GM21786 (cell line): ENCODE measurements around the gene GPR137.

Experiments
- ATAC-seq: cut with Tn5 transposase; IDR thresholded peaks from one replicate; pipeline ENCODE4 v1.9.1; 2021; ENCODE audit not compliant: unreplicated experiment

The GPR137 gene

DNA sequence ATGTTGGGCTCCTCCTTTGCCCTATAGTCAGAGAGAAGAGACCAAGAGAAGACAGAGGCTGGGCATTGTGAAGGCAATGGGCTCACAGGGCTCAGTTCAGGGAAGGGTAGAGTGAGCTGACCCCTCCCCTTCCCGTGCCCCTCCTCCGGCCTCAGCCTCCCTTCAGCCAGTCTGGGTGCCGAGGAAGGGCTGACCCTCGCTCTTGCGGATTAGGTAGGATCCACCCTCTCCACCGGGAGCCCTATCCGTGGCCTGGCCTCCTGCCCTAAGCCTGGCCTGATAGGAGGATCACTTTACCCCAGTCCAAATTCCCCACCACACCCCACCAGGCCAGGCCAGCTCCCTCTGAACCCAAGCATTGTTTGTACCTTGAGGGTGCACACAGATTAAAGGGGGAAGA lies 37.1 kb upstream of the GPR137 start:
- ATAC-seq = no peak

DNA sequence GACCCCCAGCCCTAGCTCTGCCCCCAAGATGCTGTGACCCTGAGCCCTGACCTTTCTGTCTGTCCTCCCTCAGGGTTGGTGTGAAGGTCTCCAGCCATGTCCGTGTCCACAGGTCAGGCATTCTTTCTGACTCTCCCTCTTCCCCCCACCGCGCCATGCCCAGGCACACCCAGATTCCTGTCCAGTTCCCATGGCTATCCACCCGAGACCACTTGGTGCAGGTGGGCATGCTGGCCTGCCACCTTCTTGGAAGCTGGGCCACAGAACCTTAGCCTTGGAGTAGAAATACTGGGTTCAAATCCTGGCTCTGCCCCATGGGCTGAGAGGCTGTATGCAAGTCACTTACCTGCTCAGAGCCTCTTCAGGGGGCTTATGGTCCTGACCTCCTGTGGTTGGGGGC lies 36.6 kb upstream of the GPR137 start:
- no peak for ATAC-seq

DNA sequence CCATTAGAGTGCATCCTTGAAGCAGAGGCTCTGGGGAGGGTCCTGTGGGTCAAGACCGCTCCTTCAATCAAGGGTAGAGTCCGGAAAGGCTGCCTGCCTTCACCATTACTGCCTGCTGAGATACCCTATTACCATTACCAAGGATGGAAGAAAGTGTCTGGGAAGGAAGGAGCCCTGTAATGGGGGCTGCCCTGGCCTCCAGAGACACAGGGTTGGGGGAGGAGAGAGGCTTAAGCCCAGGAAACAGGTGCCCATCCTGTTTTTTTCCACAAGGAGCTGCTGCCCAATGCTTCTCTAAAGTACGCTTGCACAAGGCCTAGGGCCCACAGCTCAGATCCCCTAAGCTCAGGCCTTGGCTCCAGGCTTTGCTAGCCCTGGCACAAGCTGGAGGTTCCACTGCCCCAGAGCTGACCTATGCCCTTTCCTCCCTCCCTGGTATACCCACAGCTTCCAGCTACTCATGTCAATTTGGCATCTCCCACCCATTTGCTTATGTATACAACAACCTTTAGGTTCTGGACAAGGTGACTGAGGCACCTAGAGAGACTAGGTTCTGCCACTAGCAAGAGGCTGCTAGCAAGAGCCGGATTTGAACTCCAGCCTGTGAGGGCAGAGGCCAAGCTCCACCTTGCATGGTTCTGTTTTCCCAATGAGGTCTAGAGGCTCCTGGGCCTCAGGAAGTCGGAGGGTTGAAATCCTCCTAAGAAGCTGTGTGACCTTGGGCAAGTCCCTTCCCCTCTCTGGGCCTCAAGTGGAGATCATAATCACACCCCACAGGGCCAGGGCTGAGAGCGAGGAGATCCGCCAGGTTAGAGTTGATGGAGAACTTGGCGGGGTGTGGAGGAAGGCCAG lies 35.9 kb upstream of the GPR137 start:
- ATAC-seq = no peak

DNA sequence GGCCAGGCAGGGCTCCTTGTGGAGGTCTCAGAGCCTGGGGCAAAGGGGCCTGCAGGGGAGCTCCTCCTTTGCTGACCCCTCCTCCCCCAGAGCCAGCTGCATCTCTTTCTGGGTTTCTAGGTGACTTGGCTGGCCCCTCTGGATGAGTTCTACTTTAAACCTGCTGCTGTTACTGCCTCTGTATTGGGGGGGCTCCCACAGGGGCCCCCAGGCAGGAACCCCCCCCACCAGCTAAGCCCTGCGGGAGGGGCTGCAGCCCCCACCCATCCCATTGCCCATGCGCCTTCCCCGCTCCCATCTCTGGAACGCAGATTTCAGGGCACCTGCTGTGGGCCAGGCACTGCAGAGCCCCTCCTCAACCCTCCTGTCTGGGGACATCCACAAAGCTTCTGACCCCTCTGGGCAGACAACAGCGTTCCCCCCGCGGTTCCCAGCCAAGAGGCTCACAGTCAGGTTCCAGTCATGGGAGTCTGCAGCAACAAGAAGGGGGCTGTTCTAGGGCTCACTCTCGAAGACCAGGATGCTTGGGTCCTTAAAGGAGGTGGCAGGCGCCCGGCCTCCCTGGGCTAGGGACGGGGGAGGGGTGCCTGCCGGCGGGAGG lies 35.1 kb upstream of the GPR137 start:
- no peak for ATAC-seq

DNA sequence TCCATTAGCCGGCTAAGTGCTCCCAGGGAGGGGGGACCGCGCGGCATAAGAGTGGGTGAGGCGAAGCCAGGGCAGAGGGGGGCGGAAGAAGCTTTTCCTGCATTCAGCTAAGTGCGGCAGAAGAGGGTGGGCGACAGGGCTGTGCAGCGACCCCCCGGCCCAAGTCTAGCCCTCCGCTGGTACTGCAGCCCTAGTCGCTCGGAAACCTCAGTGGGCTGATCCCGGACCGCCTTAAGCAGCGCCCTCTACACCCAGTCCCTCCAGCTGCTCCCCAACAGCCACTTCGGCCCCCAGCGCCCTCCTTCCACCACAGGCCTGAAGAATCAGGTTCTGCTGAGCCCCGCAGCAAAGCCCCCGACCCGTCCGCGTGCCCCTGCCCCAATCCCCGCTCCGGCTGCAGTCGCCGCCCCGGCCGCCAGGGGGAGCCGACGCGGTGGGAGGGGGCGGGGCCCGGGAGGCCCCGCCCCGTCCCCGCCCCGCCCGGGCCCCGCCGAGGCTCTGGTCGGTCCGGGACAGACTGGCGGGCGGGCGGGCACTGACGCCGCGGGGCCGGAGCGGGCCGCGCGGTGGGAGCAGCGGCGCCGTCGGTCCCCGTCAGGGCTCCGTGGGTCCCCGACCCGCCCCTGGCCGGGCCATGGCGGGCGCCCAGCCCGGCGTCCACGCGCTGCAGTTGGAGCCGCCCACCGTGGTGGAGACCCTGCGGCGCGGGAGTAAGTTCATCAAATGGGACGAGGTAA lies 34.5 kb upstream of the GPR137 start, which contains the start of gene PLCB3:
Gene PLCB3 (plus strand): TSS at position 515 of the 737 bp plus-strand sequence. CDS start 120 bp downstream, at position 635.
- no peak for ATAC-seq

DNA sequence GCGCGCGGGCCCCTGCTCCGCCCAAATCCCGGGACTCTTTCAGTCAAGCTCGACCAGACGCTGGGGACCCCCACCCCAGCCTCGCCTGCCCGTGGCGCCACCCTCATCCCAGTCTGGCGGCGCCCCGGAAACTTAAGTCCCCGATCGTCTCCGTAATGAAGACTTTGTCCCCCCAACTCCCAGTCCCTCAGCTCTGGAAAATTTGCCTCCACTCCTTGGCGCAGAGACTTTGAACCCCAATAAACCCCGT lies 34.0 kb upstream of the GPR137 start:
- ATAC-seq = no peak

DNA sequence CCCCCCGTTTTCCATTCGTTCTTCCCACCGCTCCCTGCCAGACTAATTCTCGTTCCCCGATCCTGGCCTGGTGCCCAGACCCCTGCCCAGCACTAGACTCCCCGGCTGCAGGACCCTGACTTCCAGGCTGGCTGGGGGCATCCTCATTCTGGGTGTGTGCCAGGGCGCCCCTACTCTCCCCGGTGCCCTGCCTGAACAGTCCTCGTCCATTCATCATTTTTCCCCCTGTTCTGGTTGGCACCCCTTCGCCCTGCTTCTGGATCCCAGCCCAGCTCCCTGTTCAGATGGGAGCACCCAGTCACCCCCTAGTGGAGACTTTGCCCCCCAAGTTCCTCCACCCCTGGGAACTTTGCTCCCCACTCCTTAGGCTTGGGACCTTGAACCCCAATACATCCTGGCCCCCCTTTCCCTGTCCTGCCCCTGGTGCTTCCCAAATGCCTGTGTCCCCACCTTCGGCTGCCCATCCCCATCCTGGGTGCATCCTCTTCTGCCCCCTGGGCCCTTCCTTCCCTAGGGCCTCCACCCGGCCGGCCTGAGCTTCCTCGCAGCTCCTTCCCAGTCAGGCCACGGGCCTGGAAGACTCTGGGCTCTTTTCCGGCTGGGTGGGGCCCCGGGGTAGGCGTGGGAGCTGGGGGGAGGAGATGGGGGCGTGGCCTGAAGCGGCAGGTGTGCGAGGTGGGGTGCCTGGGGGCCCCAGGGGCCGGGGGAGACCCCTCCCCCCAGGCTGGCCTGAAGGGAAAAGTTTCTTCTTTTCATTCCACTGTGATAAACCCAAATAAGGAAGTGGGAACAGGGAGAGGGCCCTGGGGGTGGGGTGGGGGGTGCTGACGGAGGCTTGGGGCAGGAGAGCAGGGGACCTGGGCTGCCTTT lies 33.4 kb upstream of the GPR137 start:
- ATAC-seq = no peak

DNA sequence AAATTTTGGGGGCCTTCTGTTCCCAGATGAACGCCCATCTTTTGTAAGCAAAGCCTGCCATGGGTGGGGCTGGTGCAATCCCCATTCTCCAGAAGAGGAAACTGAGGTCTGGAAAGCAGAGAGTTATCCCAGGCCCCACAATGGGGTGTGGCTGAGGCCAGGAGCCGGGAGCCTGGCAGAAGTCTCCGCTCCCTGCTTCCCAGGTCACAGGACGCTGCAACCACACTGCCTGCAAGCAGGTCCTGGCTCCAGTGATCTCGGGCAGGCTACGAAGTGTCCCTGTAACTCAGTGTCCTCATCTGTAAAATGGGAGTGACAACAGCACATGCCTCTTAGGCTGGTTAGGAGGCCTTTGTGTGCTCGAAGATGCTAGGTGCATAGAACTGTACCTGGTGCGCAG lies 32.6 kb upstream of the GPR137 start:
- no peak for ATAC-seq

DNA sequence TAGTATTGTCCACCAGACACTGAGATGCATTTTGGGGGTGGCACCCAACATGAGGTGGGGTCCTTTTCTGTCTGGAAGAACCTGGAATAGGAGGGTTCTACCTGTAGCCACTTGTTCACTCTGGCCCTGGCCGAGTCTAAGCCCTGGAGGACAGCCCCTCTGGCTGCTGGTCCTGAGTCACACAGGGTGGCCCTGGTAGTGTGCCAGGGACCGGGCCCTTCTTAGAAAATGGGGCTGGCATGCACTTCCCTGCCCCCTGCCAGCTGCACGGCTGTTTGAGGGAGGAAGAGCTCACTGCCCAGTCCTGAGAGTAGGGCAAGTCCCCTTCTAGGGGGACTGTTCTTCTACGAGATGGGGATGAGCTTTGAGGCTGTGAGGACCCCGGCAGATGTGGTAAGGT lies 32.2 kb upstream of the GPR137 start:
- ATAC-seq = no peak

DNA sequence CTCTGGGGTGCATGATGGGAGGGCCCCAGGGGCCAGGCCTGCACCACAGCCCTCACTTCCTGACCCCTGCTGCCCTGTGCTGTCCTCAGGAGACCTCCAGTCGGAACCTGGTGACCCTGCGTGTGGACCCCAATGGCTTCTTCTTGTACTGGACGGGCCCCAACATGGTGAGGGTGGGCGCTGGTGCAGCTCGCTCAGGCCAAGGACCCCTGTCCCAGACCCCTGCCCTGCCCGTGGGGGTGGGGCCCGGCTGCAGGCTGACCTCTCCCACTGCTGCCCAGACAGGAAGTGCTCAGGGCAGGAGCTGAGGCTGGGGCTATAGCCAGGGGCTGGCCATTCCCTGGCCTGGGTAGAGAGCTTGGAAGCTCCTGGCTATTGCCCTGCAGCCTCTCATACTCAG lies 31.3 kb upstream of the GPR137 start:
- ATAC-seq = no peak

DNA sequence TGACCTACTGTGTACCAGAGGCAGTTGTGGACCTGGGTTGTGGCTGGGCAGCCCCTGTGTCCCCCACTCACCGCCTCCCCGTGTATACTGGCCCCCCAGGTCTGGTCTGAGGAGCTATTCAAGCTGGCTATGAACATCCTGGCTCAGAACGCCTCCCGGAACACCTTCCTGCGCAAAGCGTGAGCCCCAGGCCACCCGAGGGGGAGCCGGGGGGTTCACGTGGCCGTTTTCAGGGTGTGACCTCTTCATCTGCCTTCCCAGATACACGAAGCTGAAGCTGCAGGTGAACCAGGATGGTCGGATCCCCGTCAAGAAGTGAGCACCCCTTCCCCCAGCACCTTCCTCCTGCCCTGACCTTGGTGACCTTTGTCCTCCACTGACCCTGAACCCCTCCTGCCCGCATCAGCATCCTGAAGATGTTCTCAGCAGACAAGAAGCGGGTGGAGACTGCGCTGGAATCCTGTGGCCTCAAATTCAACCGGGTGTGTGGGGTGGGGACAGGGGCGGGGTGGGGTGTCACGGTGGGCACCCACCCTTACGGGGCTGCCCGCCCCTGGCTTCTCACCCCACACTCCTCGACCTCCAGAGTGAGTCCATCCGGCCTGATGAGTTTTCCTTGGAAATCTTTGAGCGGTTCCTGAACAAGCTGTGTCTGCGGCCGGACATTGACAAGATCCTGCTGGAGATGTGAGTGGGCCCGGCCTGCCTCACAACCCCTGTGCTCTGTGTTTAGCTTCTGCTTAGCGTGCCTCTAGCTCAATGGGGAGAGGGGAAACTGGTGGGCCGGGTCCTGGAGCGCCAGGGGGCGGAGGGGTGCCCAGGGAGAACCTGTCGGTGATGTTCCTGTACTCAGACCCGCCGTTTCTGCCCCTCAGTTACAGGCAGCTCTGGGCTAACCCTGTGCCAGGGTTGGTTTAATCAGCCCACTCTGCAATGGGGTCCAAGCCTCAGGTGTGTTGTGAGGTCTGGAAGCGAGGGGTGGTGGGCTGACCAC lies 30.2 kb upstream of the GPR137 start:
- no peak for ATAC-seq

DNA sequence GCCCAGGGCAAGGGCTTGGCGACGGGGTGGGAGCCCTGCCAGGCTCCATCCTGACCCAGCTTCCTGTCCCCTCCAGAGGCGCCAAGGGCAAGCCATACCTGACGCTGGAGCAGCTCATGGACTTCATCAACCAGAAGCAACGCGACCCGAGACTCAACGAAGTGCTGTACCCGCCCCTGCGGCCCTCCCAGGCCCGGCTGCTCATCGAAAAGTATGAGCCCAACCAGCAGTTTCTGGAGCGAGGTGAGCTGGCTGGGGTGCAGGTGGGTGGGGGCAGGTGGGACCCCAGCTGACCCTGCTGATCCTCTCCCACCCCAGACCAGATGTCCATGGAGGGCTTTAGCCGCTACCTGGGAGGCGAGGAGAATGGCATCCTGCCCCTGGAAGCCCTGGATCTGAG lies 29.3 kb upstream of the GPR137 start:
- no peak for ATAC-seq

DNA sequence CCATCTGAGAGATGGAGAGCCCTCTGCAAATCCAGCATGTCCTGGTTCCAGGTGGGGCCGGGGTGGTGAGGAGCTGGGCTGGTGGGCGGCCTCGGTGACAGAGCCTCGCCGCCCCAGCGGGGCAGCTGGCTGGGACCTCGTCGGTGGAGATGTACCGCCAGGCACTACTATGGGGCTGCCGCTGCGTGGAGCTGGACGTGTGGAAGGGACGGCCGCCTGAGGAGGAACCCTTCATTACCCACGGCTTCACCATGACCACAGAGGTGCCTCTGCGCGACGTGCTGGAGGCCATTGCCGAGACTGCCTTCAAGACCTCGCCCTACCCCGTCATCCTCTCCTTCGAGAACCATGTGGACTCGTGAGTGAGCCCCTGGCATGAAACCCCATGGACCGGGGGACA lies 27.3 kb upstream of the GPR137 start:
- no peak for ATAC-seq

DNA sequence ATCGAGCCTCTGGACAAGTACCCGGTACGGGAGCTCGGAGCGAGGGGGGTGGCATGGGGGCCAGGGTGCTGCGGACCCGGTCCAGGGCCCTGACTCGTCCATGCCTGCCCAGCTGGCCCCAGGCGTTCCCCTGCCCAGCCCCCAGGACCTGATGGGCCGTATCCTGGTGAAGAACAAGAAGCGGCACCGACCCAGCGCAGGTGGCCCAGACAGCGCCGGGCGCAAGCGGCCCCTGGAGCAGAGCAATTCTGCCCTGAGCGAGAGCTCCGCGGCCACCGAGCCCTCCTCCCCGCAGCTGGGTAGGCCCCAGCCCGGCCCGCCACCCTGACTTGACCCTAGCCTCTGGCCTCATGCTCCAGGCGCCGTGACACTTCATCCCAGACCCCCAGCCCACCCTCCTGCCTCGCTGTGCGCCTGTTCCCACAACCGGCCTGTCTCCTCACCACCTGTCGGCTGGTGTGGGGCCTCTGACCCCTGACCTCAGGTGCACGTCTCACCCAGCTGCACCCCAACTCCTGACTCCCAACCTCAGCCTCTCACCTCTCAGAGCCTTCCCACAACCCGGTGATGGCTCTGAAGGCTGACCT lies 26.6 kb upstream of the GPR137 start:
- no peak for ATAC-seq

DNA sequence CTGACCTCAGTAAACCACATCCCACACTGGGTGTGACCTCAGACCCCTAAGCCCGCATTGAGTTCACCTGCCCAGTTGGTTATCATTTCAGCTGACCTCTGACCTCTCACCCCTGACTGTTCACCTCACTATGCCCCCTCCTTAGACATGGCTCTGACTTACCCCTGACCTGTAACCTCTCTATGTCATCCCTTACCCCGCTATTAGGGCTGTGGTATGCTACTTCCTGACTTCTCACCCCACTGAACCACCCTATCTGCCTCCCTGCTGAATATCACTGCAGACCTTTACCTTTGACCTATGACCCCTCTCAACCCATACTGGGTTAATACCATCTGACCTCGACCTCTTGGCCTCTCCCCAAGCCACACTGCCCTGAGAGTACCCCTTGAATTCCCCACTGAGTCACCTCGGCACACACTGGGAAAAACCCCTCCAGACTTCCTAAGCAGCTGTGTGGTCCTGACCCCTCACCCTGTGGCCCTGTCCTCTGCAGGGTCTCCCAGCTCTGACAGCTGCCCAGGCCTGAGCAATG lies 26.0 kb upstream of the GPR137 start:
- no peak for ATAC-seq

DNA sequence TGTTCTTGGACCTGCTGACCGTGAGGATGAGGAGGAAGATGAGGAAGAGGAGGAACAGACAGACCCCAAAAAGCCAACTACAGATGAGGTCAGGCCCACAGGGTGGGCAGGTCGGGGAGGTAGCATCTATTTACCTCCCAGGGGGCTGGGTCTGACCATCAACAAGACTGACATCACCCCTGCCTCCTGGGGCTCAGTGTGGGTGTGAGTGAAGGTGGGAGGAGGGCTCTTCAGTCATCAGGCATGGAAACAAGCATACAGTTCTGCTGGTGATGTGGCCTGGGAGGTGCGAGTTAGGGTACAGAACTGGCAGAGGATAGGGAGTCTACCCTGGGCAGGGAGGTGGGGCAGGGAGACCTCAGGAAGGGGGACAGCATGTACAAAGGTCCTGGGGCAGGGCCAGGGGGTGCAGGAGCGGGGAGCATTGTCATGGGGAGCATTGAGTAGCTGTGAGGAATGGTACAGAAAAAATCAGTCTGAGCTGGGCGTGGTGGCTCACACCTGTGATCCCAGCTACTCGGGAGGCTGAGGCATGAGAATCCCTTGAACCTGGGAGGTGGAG lies 25.4 kb upstream of the GPR137 start:
- no peak for ATAC-seq

DNA sequence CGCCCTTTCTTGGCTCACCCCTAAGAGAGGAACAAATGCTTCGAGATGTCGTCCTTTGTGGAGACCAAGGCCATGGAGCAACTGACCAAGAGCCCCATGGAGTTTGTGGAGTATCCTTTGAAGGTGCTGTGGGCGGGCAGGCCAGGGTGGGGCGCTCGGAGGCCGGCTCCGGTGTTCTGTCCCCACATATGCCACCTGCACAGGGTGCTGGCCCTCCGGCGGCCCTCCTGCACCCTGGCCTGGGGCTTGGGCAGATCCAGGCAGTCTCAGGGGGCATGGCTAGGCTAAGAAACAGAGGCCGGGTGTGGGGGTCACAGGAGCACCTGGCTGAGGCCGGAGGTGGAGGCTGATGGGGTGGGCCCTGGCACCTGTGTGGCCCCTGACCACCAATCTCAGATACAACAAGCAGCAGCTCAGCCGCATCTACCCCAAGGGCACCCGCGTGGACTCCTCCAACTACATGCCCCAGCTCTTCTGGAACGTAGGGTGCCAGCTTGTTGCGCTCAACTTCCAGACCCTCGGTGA lies 24.0 kb upstream of the GPR137 start:
- no peak for ATAC-seq

DNA sequence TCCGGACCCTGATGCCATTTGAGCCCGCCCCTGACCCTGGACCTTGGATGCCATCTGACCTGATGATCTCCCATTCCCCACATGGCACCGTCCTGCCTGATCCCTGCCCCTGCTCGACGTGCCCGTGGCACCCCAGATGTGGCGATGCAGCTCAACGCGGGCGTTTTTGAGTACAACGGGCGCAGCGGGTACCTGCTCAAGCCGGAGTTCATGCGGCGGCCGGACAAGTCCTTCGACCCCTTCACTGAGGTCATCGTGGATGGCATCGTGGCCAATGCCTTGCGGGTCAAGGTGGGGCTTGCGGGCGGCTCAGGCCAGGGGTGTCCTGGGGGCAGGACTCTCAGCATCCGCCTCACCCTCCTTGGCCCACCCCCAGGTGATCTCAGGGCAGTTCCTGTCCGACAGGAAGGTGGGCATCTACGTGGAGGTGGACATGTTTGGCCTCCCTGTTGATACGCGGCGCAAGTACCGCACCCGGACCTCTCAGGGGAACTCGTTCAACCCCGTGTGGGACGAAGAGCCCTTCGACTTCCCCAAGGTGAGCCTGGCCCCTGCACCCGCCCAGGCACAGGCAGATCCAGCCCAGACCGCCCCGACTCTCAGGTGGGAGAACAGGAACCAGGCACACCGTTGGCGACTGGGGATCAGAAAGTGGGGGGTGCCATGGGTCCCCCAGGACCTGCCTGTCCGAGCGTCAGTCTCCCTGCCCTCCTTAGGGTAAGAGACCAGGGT lies 23.2 kb upstream of the GPR137 start:
- no peak for ATAC-seq
